Ascending aorta (tissue), 2 donors: ENCODE measurements around the gene LRIG1. TPM values are rescaled to one million over a fixed set of nuclear protein-coding genes. Genes with fewer than 3 reads are reported as not detected.

ENCODE experiments used
- DNase-seq, 2 donors: peaks; one replicate each; pipeline ENCODE4 v3.0.0-alpha.2; 2019; ENCODE audit warnings: low spot score in 2 of 2
- H3K27ac ChIP-seq, 2 donors: fragments of 200-600 bp; sonication (generic); one replicate each; pipeline ENCODE4 v1.5.1; 2016 to 2017; ENCODE audit warnings: mild to moderate bottlenecking in 1 of 2
- H3K27me3 ChIP-seq: fragments of 200-600 bp; sonication (generic); one replicate; pipeline ENCODE4 v1.5.1; 2017
- H3K36me3 ChIP-seq, 2 donors: fragments of 200-600 bp; sonication (generic); one replicate each; pipeline ENCODE4 v1.5.1; 2016
- H3K4me1 ChIP-seq, 2 donors: fragments of 200-600 bp; sonication (generic); one replicate each; pipeline ENCODE4 v1.5.1; 2016 to 2017; ENCODE audit warnings: mild to moderate bottlenecking in 1 of 2
- H3K4me3 ChIP-seq, 2 donors: fragments of 200-600 bp; sonication (generic); one replicate each; pipeline ENCODE4 v1.5.1; 2016 to 2017; ENCODE audit warnings: mild to moderate bottlenecking in 1 of 2
- H3K9me3 ChIP-seq, 2 donors: fragments of 200-600 bp; sonication (generic); one replicate each; pipeline ENCODE4 v1.5.1; 2016
- CTCF ChIP-seq, 3 experiments: fragments of 200-600 bp in 2 of 3; fragments of 450-650 bp in 1 of 3; sonication (generic) in 2 of 3; IDR thresholded peaks; one replicate each; pipeline ENCODE4 v1.5.1; 2016 to 2019; ENCODE audit warnings: antibody characterized with exemption in 3 of 3, mild to moderate bottlenecking in 1 of 3, moderate library complexity in 1 of 3
- intact Hi-C: fragments of 100-400 bp; cut with DNase I; formaldehyde crosslinking; loops from one replicate; pipeline ENCODE4 v1.15.1; 2023
- total RNA-seq: library from RNA; depleted of rRNA; stranded (reverse); fragments of >200 nt; gene quantifications from one replicate; pipeline ENCODE4 v1.1.0, GENCODE V29; 2016

Gene LRIG1
- total RNA-seq, 1 donor from 2014 or later: 62.3 TPM

DNA sequence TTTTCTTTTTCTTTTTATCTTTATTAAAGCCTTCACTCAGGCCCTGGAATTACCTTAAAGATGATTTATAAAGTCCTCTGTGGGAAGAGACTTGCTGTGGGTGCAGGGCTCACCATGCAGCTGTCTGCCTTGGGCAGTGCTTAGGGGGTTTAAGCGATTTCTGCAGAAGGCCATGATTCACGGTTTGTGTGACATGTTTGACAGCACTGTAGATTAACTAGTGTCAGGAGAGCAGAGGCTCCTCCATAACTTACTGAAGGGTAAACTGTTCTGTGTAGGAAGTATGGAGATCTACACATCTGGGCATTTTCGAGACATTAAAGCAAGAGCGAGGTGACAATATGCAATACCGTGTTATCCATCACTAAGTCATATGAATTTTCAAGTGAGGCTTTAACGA is 137.7 kb downstream of the LRIG1 start:
- no peak for DNase-seq
- Histone ChIP-seq H3K4me1 (peaks cover 0 to 7% of the 10 kb centered on the region in 2 donors), H3K4me3 (no peak overlapping the region), H3K27me3 (no peaks in the 10 kb centered on the region), H3K36me3 (no peaks in the 10 kb centered on the region), H3K9me3 (no peaks in the 10 kb centered on the region), H3K27ac (no peak overlapping the region)
- intact Hi-C loops: no loop called here
- TF ChIP-seq CTCF (IDR thresholded peaks at IDR 0.05): no peak

GRCh38 chr3:66362541-66362941 is 138.3 kb downstream of the LRIG1 start:
- H3K9me3 ChIP-seq: no peaks in the 10 kb centered on the region
- no peaks in the 10 kb centered on the region for H3K36me3 ChIP-seq
- peaks cover 0 to 7% of the 10 kb centered on the region in 2 donors for H3K4me1 ChIP-seq
- peak overlapping the region in 1 of 2 donors; percentile 21 for H3K27ac ChIP-seq
- no peak overlapping the region for H3K4me3 ChIP-seq
- no peak for TF ChIP-seq CTCF (IDR thresholded peaks at IDR 0.05)
- DNase-seq: no peak
- intact Hi-C loops: no loop called here
- no peaks in the 10 kb centered on the region for H3K27me3 ChIP-seq

DNA sequence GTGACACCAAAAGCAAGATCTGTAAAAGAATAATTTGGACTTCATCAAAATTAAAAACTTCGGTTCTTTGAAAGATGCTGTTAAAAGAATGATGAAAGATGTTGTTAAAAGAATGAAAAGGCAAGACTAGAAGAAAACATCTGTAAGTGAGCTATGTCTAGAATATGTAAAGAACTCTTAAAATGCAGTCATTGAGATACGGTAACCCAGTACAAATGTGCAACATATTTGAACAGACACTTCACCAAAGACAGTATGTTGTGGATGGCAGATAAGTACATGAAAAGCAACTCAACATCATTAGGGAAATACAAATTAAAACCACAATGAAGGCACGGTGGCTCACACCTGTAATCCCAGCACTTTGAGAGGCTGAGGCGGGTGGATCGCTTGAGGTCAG is 139.5 kb downstream of the LRIG1 start:
- intact Hi-C loops: no loop called here

GRCh38 chr3:66355997-66356396 is 144.8 kb downstream of the LRIG1 start:
- intact Hi-C loops: no loop called here
- Histone ChIP-seq H3K27ac (no peak overlapping the region), H3K36me3 (no peaks in the 10 kb centered on the region)

More for the DNA sequence above, 139.5 kb downstream of the LRIG1 start:
- no peak for TF ChIP-seq CTCF (IDR thresholded peaks at IDR 0.05)
- no peaks in the 10 kb centered on the region for H3K27me3 ChIP-seq
- DNase-seq: no peak
- no peak overlapping the region for H3K4me3 ChIP-seq
- peaks cover 0 to 7% of the 10 kb centered on the region in 2 donors for H3K4me1 ChIP-seq
- no peaks in the 10 kb centered on the region for H3K36me3 ChIP-seq
- no peak overlapping the region for H3K27ac ChIP-seq
- no peaks in the 10 kb centered on the region for H3K9me3 ChIP-seq

GRCh38 chr3:66355394-66355793 is 145.4 kb downstream of the LRIG1 start:
- Histone ChIP-seq H3K4me3 (no peak overlapping the region), H3K36me3 (no peaks in the 10 kb centered on the region), H3K27me3 (no peaks in the 10 kb centered on the region), H3K4me1 (no peaks in the 10 kb centered on the region), H3K27ac (no peak overlapping the region), H3K9me3 (no peaks in the 10 kb centered on the region)
- no peak for TF ChIP-seq CTCF (IDR thresholded peaks at IDR 0.05)
- intact Hi-C loops: no loop called here
- no peak for DNase-seq

More at GRCh38 chr3:66355997-66356396, 144.8 kb downstream of the LRIG1 start:
- no peak for DNase-seq
- H3K4me1 ChIP-seq: no peaks in the 10 kb centered on the region
- H3K9me3 ChIP-seq: no peaks in the 10 kb centered on the region
- no peak for TF ChIP-seq CTCF (IDR thresholded peaks at IDR 0.05)
- no peaks in the 10 kb centered on the region for H3K27me3 ChIP-seq
- H3K4me3 ChIP-seq: no peak overlapping the region

DNA sequence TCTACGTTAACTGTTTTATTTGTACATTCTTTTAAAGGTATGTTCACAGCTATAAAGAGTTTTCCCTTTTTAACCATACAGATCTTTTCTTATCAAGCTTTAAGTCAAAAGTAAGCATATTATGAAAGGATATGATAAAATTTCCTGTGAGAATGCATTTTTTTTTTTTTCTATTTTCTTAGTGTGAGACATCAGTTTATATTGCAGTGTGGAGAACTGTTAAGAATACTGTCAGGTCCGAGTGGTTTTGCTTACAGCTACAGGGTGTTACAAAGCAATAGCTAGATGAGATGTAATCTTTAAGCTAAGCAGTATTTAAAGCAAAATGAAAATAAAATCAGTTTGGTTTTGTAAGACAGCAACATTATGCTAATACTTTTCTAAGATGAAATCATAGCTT is 146.8 kb downstream of the LRIG1 start:
- Histone ChIP-seq H3K36me3 (no peaks in the 10 kb centered on the region), H3K27ac (no peak overlapping the region), H3K4me1 (no peaks in the 10 kb centered on the region), H3K27me3 (no peaks in the 10 kb centered on the region), H3K4me3 (no peak overlapping the region), H3K9me3 (no peaks in the 10 kb centered on the region)
- TF ChIP-seq CTCF (IDR thresholded peaks at IDR 0.05): no peak
- intact Hi-C loops: no loop called here
- DNase-seq: no peak
